Measurements from ENCODE around the gene WDCP. TPM values are rescaled to one million over a fixed set of nuclear protein-coding genes. Genes with fewer than 3 reads are reported as not detected.

Gene WDCP, protein sequence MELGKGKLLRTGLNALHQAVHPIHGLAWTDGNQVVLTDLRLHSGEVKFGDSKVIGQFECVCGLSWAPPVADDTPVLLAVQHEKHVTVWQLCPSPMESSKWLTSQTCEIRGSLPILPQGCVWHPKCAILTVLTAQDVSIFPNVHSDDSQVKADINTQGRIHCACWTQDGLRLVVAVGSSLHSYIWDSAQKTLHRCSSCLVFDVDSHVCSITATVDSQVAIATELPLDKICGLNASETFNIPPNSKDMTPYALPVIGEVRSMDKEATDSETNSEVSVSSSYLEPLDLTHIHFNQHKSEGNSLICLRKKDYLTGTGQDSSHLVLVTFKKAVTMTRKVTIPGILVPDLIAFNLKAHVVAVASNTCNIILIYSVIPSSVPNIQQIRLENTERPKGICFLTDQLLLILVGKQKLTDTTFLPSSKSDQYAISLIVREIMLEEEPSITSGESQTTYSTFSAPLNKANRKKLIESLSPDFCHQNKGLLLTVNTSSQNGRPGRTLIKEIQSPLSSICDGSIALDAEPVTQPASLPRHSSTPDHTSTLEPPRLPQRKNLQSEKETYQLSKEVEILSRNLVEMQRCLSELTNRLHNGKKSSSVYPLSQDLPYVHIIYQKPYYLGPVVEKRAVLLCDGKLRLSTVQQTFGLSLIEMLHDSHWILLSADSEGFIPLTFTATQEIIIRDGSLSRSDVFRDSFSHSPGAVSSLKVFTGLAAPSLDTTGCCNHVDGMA
- total RNA-seq, result 5.1 and 5.5 TPM in 2 replicates

GRCh38 chr2:24046930-24047702 is at the start of gene WDCP:
TSS of gene WDCP (minus strand) at chr2:24047391. CDS start at chr2:24039494, 7,897 bp downstream.

GRCh38 chr2:24084386-24085199 is 37.4 kb upstream of the WDCP start, which contains the start of gene TP53I3:
TSS of gene TP53I3 (minus strand) at chr2:24084834. CDS start at chr2:24084326, 508 bp downstream.

DNA sequence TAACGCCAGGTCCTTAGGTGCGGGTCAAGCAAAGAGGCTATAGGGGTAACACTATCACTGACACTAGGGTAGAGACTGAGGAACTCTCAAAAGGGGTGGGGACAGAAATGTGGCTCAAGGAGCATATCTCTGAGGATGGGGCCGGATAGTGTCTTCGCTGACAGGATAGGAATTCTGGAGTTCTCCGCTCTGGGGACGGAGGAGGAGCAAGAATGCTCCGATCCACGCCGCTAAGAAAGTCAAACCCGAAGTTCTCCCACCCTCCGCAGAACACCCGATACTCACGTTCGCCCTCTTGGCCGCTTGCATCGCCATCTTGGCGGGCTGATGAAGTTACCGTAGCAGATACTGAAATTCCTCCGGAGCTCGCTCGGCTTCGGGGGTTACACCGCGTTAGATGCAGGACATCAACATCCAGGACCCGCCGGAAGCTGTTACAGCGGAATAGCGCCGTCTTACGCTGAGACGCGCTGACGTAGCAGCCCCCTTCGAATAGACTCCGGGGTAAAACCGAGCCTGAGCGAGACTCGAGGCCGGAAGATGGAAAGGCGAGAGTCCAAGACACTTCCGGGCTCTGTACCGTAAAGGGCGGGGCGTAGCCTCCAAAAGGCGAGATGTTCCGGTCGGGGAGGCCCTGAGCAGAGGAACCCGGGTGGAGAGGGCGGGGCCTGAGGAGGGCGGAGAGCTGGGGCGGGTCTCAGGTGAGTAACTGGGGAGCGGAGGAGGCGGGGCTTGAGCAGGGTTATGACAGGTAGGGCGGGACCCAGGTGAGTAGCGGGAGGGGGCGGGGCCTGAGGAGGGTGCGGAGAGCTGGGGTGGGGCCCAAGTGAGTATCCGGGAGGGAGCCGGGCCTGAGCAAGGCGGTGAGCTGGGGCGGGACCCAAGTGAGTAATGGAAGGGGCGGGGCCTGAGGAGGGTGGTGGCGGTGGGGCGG is 29.0 kb upstream of the WDCP start, which contains the start of gene SF3B6:
Gene SF3B6, minus strand, starts transcription at position 412 of the 934 bp plus-strand sequence. Its CDS starts 97 bp downstream, at position 315.

GRCh38 chr2:24049485-24050021 is 2.4 kb upstream of the WDCP start, which contains the start of gene FKBP1B:
TSS of gene FKBP1B (plus strand) at chr2:24049741. CDS start at chr2:24049850, 109 bp downstream.

GRCh38 chr2:24009680-24010476 is 37.3 kb downstream of the WDCP start, which contains the start of gene MFSD2B:
TSS of gene MFSD2B (plus strand) at chr2:24010085. CDS start at chr2:24010097, 12 bp downstream.

Other genes starting within 250 kb of the WDCP start
- 7.5 and 9.4 TPM in 2 replicates for gene ATAD2B, start 120.3 kb downstream of the WDCP start, total RNA-seq
- gene UBXN2A, start 106.9 kb downstream of the WDCP start, total RNA-seq, result 13.0 and 13.5 TPM in 2 replicates
- gene MFSD2B, start 37.3 kb downstream of the WDCP start, total RNA-seq, result 0.24 TPM in 1 of 2 replicates, not detected in the other
- gene FKBP1B, start 2.4 kb upstream of the WDCP start, total RNA-seq, result 13.7 and 15.1 TPM in 2 replicates
- gene SF3B6, start 28.9 kb upstream of the WDCP start, total RNA-seq, result 166 and 212 TPM in 2 replicates
- 20.2 and 49.6 TPM in 2 replicates for gene TP53I3, start 37.4 kb upstream of the WDCP start, total RNA-seq
- 0.21 and 0.48 TPM in 2 replicates for gene PFN4, start 75.9 kb upstream of the WDCP start, total RNA-seq
- 6.8 and 10.1 TPM in 2 replicates for gene FAM228B, start 76.1 kb upstream of the WDCP start, total RNA-seq
- 0.43 TPM in 1 of 2 replicates, not detected in the other for gene FAM228A, start 127.7 kb upstream of the WDCP start, total RNA-seq

All from tracheal epithelial cell (primary cell).